CD4-positive, alpha-beta T cell treated with Interferon gamma for 1 hour (primary cell): ENCODE data around the gene EFNA5.

Experiments
- DNase-seq: peaks from one replicate; pipeline ENCODE4 v3.0.0-alpha.2; 2020

Gene EFNA5

DNA sequence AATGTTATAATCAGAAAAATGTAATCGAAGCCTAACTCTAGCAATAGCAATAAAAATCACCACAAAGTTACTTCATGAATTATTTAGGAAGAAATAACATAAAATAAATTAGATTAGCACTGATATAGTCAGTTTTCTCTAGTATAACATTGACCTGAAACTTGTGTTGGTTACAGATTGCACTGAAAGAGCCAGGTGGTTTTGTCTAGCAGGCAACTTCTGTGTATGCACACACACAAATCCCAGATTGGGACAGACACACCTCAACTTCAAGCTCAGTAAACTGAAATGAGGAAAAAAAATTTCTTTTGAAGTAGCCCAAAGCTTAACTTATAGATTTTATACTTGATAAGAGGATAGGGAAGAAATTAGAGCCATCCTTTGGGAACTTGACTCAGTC lies 129.3 kb downstream of the EFNA5 start:
- DNase-seq, result no peak

DNA sequence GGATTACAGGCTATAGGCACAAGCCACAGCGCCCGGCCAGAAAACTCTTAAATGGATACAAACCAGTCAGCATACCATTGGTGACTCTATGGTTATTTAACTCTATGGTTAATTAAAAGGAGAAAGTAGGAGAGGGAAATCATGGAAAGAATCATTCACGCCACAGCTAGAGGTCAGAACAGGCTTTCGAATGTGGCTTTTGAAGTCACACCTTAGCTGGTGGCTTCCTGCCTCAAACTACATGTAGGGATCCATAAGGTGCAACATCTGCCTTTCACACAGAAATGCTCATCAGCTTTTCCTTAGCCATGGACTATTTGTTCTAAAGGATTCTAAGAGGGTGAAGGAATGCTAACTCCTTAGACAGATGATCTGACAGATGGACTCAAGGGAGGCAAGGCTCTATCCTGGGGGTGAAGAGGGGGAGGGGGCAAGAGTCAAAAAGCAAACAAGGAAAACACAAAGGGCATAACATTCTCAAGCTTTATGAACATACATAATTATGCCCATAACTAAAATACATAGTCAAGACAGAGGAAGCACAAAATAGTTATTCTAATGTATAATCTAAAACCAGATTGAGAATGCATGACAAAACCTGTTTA lies 130.9 kb downstream of the EFNA5 start:
- DNase-seq, result no peak

DNA sequence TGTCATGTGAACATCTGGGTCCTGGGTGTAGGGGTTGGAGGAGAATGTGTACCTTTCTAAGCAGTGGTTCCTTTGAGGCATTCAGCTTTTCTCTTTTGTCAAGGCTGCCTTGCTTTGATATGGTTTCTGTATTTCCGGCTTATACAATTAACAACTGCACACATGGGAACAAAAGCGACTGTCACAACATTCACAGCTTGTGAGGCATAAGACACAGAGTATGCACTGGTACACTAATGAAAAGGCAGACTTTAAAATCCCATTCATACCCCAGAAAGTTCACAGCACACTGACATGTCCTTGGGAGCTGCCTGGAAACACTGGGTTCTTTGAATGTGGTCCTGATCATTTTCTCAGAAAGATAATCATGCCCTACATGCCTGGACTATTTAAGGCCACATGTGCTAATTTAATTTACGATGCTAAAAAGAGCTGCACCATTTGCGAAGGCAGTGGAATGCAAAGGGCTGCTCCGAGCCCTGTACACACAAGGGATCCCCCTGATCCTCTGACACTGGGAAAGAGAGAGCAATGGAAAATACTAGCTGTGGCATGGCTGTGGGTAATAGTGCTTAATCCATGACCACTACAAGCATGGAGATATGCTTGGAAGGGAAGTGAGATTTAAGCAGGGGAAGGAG lies 131.8 kb downstream of the EFNA5 start:
- no peak for DNase-seq

- no peak for DNase-seq
Observed at GRCh38 chr5:107538331-107538730, 132.4 kb downstream of the EFNA5 start.

DNA sequence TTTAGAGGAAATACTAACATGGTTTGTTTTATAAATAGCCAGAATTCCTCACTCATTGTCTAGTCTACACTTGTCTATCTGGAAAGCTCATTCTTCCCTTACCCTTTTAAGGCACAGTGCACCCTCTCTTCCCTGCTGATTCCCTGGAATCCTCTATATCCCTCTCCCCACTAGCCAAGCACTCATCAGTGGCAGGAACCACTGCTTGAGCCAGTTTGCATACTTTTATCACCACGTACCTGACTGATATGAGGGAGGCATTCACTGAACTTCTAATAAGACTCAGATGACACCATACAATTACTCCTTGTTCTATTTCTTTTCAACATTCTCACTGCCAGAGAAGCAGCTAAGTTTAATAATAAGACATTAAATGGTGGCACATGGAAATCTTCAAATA lies 134.9 kb downstream of the EFNA5 start:
- no peak for DNase-seq

- DNase-seq, result no peak
Observed at GRCh38 chr5:107533910-107534876, 136.5 kb downstream of the EFNA5 start.

- no peak for DNase-seq
Observed at GRCh38 chr5:107532916-107533315, 137.8 kb downstream of the EFNA5 start.

DNA sequence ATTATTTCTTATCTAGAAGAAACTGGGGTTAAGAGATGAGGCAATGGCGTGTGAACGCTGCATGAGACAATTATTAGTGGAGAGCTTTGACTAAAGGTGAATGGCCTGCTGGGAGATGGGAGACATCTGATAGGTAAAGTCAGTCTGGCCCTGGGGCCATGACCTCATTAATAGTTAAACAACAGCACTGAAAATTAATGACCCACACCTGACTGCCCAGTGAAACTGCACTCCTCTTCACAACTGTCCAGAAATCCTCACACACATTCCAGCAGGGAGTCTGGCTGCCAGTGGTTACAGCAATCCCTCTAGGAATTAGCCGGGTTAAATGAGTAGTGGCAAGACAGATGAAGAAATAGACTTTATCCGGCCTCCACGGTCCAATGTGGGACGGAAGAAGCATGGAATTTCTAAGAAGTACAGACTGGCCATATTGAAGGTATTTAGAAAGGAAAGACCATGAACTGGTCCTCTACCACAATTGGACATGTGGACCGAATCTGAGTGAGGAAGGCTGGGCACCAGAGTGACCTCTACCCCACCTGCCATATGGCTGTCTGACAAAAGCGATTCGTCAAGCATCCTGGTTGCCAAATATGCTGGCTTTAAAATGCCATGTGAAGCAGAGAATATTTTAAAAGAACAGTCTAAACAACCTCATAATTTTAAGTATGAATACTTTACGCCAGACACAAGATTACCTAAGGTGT lies 138.4 kb downstream of the EFNA5 start:
- DNase-seq, result no peak

DNA sequence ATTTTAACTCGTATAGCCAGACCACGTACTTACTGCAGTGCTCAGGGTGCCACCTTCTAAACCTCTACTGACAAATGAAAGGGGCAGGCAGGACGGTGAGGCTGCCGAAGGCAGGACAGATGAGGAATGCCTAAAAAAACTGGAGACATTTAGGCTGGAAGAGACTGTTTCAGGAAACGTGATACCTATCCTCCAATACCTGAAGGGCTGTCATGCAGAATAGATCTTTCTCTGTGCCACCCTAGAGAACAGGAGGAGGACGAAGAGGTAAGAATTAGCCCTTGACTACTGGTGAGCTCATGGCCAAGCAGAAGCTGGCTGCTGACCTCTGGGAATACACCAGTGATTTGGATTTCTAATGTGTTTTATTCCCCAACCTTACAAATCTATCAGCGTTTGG lies 139.4 kb downstream of the EFNA5 start:
- DNase-seq, result no peak

DNA sequence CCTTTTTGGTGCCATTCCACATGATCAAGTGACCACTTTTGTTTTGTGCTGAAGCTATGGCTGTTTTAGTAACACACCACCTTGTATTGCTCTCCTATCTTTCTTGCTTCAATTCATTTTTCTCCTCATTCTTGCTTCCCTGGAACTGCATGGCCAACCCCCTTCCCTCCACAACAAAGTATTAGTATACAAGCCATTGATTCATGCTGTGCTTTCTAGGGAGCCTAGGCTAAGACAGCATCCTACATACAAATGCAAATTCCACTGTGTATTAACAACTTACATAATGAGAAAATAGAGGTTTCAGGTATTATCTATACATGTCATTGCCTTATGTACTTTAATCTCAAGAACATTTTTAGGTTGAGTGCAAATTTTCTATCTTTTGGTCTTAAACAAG lies 141.1 kb downstream of the EFNA5 start:
- no peak for DNase-seq

- DNase-seq, result no peak
Observed at GRCh38 chr5:107526270-107526937, 144.3 kb downstream of the EFNA5 start.

DNA sequence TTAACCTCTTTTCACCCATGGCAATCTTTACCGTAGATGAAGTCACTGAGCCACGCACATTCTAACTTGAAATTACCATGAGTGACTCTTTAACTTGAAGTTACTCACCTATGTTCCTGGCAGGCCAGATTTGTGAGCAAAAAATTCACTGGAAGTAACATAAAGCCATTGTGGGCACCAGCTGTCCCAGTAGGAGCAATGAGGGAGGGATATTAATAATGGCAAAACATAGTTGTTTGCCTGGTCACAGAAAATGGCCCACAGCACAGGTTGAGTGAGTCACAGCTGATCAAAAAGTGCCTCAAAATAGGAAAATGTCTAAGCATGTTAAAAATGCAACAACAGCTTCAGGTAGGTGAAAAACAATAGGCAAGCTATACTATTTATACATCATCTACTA lies 146.6 kb downstream of the EFNA5 start:
- DNase-seq, result no peak

DNA sequence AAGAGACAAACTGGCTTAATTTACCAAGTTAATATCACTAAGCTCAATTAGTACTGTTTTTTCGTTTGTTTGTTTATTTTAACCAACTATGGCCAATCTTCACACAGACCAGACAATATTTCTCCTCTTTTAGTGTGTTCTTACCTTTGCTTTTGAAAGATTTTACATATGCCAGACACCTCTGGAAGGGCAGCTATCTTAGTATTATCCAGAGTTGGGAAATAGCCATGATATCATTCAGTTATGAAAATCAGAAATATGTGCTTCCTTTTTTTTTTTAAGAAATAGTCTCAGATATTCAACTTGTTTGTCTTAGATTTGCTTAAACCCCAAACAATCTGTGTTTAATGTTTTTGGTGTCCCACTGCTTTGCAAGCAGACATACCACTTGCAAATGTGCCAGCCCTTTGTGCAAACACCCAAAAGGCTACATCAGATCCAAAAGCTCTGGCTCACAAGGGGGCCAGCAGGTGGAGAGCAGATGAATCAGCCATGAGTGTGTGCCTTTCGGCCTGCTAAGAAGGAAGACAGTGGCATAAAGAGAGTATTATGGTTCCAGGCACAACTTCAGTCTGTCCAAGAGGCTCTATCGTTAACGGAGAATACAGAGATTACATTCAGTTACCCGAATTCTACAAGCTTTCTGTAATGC lies 147.6 kb downstream of the EFNA5 start:
- DNase-seq, result no peak

DNA sequence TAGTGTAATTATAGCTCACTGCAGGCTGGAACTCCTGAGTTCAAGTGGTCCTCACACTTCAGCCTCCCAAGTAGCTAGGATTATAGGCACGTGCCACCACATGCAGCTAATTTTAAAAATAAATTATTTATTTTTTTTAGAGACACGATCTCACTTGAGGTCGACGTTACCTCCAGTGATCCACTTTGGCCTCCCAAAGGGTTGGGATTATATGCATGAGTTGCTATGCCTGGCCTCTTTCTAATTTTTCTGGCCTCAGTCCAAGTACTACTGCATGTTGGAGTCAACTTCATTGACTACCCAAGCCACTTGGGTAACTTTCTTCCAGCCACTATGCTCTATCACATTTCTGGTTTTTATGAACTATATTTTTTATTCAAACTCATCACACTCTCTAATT lies 148.3 kb downstream of the EFNA5 start:
- DNase-seq, result no peak

DNA sequence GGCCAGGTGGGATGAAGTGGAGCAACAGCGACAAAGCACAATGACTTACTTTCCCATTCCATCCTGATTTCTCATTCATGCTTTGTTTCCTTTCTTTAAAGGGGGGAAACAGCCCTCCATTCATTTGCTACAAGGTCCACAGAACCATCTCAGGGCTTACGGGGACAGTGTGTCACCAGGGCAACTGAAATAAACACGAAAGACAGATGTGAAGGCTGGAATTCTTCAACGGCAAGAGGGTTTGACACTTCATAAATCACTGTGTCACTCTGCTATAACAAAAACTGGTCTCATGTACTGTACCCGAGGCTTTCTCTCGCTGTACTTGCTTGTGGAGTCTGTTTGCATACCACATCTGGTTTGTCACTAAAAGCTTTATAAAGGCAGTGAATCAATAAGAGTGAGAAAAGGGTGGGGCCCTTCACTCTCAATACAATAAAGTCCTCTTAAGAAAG lies 150.8 kb downstream of the EFNA5 start:
- DNase-seq, result no peak

DNA sequence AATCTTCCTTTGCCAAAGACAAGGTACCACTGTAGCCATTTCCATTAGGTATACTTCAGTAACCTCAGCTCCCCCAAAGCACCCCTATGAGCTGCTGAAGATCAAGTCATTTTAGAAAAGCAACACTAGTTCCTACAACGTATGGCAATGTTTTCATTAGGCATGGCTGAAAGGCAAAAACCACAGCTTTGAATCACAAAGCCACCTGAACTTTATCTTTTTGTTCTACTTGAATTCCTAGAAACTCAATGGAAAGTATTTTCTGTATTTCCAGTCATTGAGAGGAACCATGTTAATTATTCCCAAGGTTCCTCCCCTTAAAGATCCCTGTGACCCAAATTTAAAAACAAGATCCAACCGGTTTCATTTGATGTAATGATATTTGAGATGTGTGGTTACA lies 152.1 kb downstream of the EFNA5 start:
- no peak for DNase-seq

GRCh38 chr5:107518190-107518589 lies 152.5 kb downstream of the EFNA5 start:
- DNase-seq, result no peak

DNA sequence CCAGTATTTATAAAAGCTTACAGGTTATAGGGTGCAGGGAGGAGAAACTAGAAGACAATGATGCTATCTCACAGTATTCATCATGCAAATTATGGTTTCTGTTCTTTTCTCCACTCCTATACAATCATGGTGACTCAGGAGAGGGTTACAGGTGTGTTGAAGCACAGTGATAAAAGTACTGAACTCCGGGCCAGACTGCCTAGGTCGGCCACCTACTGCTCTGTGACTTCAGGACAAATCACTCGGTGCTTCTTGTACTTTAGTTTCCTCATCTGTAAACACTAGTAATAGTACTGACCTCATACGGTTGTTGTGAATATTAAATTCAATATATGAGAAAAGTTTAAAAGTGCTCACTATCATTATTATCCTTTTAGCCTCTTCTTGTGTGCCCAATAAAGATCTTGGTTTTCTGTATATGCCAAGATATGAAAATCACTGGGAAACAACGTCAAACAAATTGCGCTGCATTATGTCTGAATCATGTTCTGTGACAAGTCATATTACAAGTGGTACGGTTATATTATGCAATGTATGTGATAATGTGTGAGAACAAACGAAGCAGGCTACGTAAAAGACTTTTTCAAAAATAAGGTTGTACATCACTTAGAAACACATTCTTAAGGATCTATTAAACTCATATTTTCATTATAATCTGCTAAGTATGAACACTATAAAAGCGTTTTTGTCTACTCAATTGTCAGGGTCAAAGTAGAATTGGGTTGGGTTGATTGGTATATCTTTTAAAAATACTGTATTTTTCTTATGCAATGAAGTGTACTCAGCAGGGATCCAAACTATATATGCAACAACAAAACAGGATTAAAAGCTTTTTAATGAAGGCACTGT lies 153.3 kb downstream of the EFNA5 start:
- no peak for DNase-seq

GRCh38 chr5:107516452-107517184 lies 154.1 kb downstream of the EFNA5 start:
- no peak for DNase-seq

- no peak for DNase-seq
Observed at GRCh38 chr5:107515521-107516080, 155.1 kb downstream of the EFNA5 start.
